D721Med (cell line): ENCODE measurements around the gene PTPRT.

Experiments used
- DNase-seq: peaks from one replicate; pipeline ENCODE4 v3.0.0; 2011; ENCODE audit warnings: low spot score; ENCODE audit not compliant: insufficient read length
- FAIRE-seq: peaks from 2 replicates; lab custom pipeline; 2011; peaks lifted over from hg19 to GRCh38; lab: Jason Lieb, UNC
- TF ChIP-seq, protein P1 (sequence below): IDR thresholded peaks from 2 replicates; pipeline ENCODE4 v1.5.1; 2012; ENCODE audit warnings: mild to moderate bottlenecking, control low read depth; ENCODE audit not compliant: insufficient read depth; ENCODE audit errors: missing control alignments

Gene PTPRT

GRCh38 chr20:43220612-43221011 is 30.9 kb upstream of the PTPRT start:
- DNase-seq, result no peak
- no peak for FAIRE-seq
- TF ChIP-seq, protein P1, sequence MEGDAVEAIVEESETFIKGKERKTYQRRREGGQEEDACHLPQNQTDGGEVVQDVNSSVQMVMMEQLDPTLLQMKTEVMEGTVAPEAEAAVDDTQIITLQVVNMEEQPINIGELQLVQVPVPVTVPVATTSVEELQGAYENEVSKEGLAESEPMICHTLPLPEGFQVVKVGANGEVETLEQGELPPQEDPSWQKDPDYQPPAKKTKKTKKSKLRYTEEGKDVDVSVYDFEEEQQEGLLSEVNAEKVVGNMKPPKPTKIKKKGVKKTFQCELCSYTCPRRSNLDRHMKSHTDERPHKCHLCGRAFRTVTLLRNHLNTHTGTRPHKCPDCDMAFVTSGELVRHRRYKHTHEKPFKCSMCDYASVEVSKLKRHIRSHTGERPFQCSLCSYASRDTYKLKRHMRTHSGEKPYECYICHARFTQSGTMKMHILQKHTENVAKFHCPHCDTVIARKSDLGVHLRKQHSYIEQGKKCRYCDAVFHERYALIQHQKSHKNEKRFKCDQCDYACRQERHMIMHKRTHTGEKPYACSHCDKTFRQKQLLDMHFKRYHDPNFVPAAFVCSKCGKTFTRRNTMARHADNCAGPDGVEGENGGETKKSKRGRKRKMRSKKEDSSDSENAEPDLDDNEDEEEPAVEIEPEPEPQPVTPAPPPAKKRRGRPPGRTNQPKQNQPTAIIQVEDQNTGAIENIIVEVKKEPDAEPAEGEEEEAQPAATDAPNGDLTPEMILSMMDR, result no peak

DNA sequence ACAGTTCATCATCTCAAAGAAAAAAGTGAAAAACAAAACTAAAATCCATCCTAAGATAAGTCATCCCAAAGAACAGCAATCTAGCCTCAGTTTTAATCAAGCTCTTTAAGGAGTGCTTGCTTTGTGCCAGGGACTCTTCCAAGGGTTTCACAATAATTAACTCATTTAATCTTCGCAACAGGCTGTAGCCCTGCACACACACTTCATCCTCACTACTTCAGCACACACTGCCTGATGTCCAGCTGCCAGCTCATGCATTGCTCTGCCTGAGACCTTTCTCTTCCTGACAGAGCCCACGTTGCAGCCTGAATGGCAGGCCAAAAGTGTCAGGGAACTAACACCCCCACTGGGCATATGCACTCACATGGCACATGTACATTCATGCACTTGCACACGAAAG is 21.2 kb upstream of the PTPRT start:
- TF ChIP-seq, protein P1, result no peak
- DNase-seq (no peak), FAIRE-seq (no peak)

- FAIRE-seq, result no peak
- no peak for DNase-seq
- TF ChIP-seq, protein P1, result no peak
Observed at GRCh38 chr20:43209831-43210230, 20.1 kb upstream of the PTPRT start.

DNA sequence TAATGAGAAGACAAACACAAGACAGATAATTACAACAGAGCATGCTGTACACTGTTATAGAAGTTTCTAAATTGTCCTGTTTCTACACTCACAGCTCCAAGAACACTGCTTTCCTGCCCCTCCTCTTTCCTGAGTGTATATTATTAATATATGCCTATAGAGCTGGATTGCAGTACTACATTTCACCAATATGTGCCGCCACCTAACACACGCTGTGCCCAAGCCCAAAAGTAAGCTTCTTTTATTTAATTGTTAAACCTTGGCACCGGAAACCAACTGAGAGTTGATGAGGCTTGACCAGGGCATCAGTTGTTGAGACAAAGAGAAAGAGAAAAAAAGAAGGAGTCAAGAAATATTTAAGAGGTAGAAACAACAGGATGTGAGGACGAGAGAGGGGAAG is 16.0 kb upstream of the PTPRT start:
- no peak for DNase-seq
- TF ChIP-seq, protein P1, result no peak

DNA sequence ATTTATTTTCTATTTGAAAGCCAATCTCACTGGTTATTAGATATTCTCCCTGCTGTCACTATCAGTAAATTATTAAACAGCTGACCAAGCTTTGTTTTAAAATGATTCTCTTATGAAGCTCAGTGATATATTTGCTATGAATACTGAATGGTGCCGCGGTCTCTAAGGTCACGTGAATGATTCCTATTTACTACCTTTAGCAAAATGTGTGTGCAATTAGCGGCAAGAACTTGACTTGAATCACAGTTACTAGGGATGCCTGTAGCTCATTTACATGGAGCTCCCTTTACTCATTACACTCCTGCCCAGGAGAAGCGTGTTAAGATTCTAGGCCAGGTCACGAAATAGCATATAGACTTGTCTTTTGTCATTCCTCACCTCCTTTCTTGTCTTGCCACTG is 12.4 kb upstream of the PTPRT start:
- TF ChIP-seq, protein P1, result no peak
- FAIRE-seq (no peak), DNase-seq (no peak)

More for the DNA sequence above, 16.0 kb upstream of the PTPRT start:
- no peak for FAIRE-seq

- FAIRE-seq (no peak), DNase-seq (no peak)
- TF ChIP-seq, protein P1, result no peak
Observed at GRCh38 chr20:43198607-43199006, 8.9 kb upstream of the PTPRT start.

DNA sequence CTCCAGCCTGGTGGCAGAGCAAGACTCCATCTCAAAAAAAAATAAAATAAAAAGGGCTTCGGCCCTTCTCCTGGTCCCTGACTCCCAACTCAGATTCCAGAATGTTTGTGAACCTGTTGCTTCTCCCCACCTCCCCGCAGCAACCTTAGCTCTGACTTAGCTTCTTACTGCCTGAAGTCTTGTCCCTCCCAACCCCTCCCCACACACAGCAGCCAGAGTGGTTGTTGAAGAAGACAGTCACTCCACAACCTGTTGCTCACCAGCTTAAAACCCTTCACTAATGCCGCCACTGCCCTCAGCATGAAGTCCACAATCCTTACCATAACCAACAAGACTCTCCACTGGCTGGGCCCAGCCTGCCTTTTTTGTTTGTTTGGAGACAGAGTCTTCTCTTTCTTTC is 6.5 kb upstream of the PTPRT start:
- DNase-seq (no peak), FAIRE-seq (no peak)
- TF ChIP-seq, protein P1, result no peak
